Right lobe of liver (tissue), 6 donors: Measurements from ENCODE around the gene NR6A1. TPM values are rescaled to one million over a fixed set of nuclear protein-coding genes. Genes with fewer than 3 reads are reported as not detected.
A peak's percentile ranks its signal among the peaks of the same experiment; 100 is the strongest.

Source experiments
- ATAC-seq, 4 donors: fragments of 200-7000 bp; cut with Tn5 transposase; one replicate each; pipeline ENCODE4 v1.9.1; 2020; ENCODE audit warnings: mild to moderate bottlenecking in 4 of 4, moderate library complexity in 4 of 4
- DNase-seq, 3 donors: peaks; one replicate each; pipeline ENCODE4 v3.0.0-alpha.2; 2020
- H3K27ac ChIP-seq, 3 donors: fragments of 200-600 bp; one replicate each; pipeline ENCODE4 v1.8.0; 2022
- H3K27me3 ChIP-seq, 2 donors: fragments of 200-600 bp; one replicate each; pipeline ENCODE4 v1.8.0; 2022
- H3K36me3 ChIP-seq, 4 donors: fragments of 200-600 bp; sonication (generic) in 1 of 4; one replicate each; pipeline versions ENCODE4 v1.5.1 to v1.8.0; 2017 to 2022; ENCODE audit warnings: control low read depth in 1 of 4
- H3K4me1 ChIP-seq, 4 donors: fragments of 200-600 bp; sonication (generic) in 1 of 4; one replicate each; pipeline versions ENCODE4 v1.5.1 to v1.8.0; 2017 to 2022; ENCODE audit warnings: control low read depth in 1 of 4
- H3K4me3 ChIP-seq, 3 donors: fragments of 200-600 bp; one replicate each; pipeline ENCODE4 v1.8.0; 2022
- H3K9me3 ChIP-seq, 4 donors: fragments of 200-600 bp; sonication (generic) in 1 of 4; one replicate each; pipeline versions ENCODE4 v1.5.1 to v1.8.0; 2017 to 2022; ENCODE audit warnings: control low read depth in 1 of 4
- POLR2A ChIP-seq: fragments of 450-650 bp; IDR thresholded peaks from one replicate; pipeline ENCODE4 v1.6.1; 2017; ENCODE audit warnings: antibody characterized with exemption, mild to moderate bottlenecking
- WGBS: methylation state at CpG from one replicate; pipeline ENCODE4 v1.1.6; 2018; ENCODE audit warnings: low coverage, low lambda C conversion rate; ENCODE audit not compliant: insufficient coverage; ENCODE audit errors: missing lambda C conversion rate; 5-methylcytosine and 5-hydroxymethylcytosine counted together
- intact Hi-C, 2 donors: fragments of 100-400 bp; cut with DNase I; formaldehyde crosslinking; loops; one replicate each; pipeline versions ENCODE4 v1.11.2 to v1.14.1; 2022
- total RNA-seq, 6 experiments: library from RNA; depleted of rRNA in 2 of 6; stranded (reverse); fragments of >200 nt in 2 of 6; fragmentation: NEBNext Ultra II Directional in 3 of 6; extraction: Animal tissue kit (Norgen Biotek cat#: 25700) in 3 of 6; gene quantifications; one replicate each; pipeline versions ENCODE4 v1.1.0 to v1.2.4, GENCODE V29; 2016 to 2023
- TF ChIP-seq, protein P1 (sequence below), 4 donors: fragments of 200-600 bp in 3 of 4; fragments of 450-650 bp in 1 of 4; IDR thresholded peaks; one replicate each; pipeline versions ENCODE4 v1.5.1 to v1.8.0; 2016 to 2022; ENCODE audit warnings: antibody characterized with exemption in 4 of 4, mild to moderate bottlenecking in 2 of 4
- donor health status: DM: no; HTN: yes; CAD: no.
- donor health status: DM: no; HTN: no; CAD: no.
- donor health status: DM: no; HTN: no; CAD: no.
- donor health status: DM: no; HTN: yes; CAD: no.
- donor health status: DM: no; HTN: yes; CAD: no.

The NR6A1 gene
- total RNA-seq, 6 experiments from 2014 or later, result 1.3 to 3.6 (median 1.9) TPM

- no peaks in the 10 kb centered on the region for H3K9me3 ChIP-seq
- H3K4me3 ChIP-seq, result peak overlapping the region in 2 of 3 donors; percentile 17 to 31
- TF ChIP-seq, protein P1, sequence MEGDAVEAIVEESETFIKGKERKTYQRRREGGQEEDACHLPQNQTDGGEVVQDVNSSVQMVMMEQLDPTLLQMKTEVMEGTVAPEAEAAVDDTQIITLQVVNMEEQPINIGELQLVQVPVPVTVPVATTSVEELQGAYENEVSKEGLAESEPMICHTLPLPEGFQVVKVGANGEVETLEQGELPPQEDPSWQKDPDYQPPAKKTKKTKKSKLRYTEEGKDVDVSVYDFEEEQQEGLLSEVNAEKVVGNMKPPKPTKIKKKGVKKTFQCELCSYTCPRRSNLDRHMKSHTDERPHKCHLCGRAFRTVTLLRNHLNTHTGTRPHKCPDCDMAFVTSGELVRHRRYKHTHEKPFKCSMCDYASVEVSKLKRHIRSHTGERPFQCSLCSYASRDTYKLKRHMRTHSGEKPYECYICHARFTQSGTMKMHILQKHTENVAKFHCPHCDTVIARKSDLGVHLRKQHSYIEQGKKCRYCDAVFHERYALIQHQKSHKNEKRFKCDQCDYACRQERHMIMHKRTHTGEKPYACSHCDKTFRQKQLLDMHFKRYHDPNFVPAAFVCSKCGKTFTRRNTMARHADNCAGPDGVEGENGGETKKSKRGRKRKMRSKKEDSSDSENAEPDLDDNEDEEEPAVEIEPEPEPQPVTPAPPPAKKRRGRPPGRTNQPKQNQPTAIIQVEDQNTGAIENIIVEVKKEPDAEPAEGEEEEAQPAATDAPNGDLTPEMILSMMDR (IDR thresholded peaks at IDR 0.05), result no peak
- TF ChIP-seq POLR2A, result no peak
- intact Hi-C loops, result no loop called here
- H3K27ac ChIP-seq, result peak overlapping the region; percentile 2 to 88 (median 62)
- WGBS, result 31% methylated on average over 5 of the region's 5 CpGs
- ATAC-seq (peak; percentile 91 to 95 (median 94)), DNase-seq (peak in 1 of 3 donors; percentile 62)
- no peaks in the 10 kb centered on the region for H3K36me3 ChIP-seq
- peaks cover 0 to 47% (median 15%) of the 10 kb centered on the region in 4 donors for H3K4me1 ChIP-seq
- no peaks in the 10 kb centered on the region for H3K27me3 ChIP-seq
Observed at GRCh38 chr9:124725068-124725452, 46.1 kb downstream of the NR6A1 start.

GRCh38 chr9:124724415-124725067 is 46.6 kb downstream of the NR6A1 start:
- Histone ChIP-seq H3K27me3 (no peaks in the 10 kb centered on the region), H3K4me3 (peak overlapping the region in 2 of 3 donors; percentile 17 to 31), H3K27ac (peak overlapping the region; percentile 2 to 88 (median 62)), H3K4me1 (peaks cover 0 to 47% (median 15%) of the 10 kb centered on the region in 4 donors), H3K36me3 (no peaks in the 10 kb centered on the region), H3K9me3 (no peaks in the 10 kb centered on the region)
- DNase-seq (no peak), ATAC-seq (peak; percentile 74 to 82 (median 78))
- WGBS, result 22% methylated on average over 3 of the region's 3 CpGs
- no peak for TF ChIP-seq POLR2A
- TF ChIP-seq, protein P1 (IDR thresholded peaks at IDR 0.05), result no peak
- intact Hi-C loops, result no loop called here

GRCh38 chr9:124723352-124723751 is 47.8 kb downstream of the NR6A1 start:
- H3K4me3 ChIP-seq, result no peak overlapping the region
- H3K27me3 ChIP-seq, result no peaks in the 10 kb centered on the region
- WGBS, result 88% methylated on average over 2 of the region's 2 CpGs
- ATAC-seq, result no peak
- H3K4me1 ChIP-seq, result peaks cover 0 to 47% (median 15%) of the 10 kb centered on the region in 4 donors
- no peak overlapping the region for H3K27ac ChIP-seq
- no peak for TF ChIP-seq POLR2A
- TF ChIP-seq, protein P1 (IDR thresholded peaks at IDR 0.05), result no peak
- intact Hi-C loops, result no loop called here
- H3K36me3 ChIP-seq, result no peaks in the 10 kb centered on the region
- no peaks in the 10 kb centered on the region for H3K9me3 ChIP-seq
- no peak for DNase-seq

DNA sequence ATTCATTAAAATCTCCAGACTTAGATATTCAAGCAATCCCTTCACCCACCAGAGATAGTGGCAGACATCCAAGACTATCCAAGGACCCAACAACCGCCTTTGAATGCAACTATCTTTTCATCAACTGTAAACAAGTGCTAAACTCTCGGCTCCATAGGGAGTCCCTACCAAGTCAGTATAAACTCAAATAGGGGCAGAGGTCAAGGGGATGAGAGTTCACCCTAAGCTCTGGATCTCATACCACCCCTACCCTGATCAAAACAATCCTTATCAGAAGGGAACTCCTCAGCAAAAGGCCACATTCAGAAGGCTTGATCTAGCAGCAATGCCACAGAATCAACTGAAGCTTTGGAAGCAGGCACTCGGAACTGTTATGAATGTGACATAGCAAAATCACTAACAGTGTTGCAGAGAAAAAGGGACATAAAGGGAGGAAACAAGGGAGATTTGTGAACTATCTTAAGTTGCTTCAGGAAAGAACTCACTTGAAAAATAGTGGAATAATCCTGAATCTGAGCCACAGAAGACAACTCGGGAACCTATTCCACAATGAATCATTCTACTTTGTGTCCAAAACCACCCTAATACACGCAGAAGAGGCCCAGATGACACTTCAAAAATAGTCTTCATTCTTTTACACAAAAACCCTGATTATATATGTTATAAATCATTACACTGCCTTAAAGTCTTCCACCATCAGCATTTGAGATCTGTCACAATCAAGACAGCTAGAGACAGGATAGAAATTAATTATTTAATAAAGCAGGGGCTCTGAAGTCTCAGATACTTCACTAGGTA is 49.8 kb downstream of the NR6A1 start:
- ATAC-seq, result peak; percentile 8 to 60 (median 40)
- 52% methylated on average over 5 of the region's 5 CpGs for WGBS

More for the DNA sequence above, 49.8 kb downstream of the NR6A1 start:
- H3K4me1 ChIP-seq, result peaks cover 0 to 47% (median 15%) of the 10 kb centered on the region in 4 donors
- intact Hi-C loops, result no loop called here
- no peaks in the 10 kb centered on the region for H3K36me3 ChIP-seq
- H3K27ac ChIP-seq, result peak overlapping the region in 1 of 3 donors; percentile 56
- no peak for TF ChIP-seq POLR2A
- TF ChIP-seq, protein P1 (IDR thresholded peaks at IDR 0.05), result no peak
- no peak overlapping the region for H3K4me3 ChIP-seq
- H3K27me3 ChIP-seq, result no peaks in the 10 kb centered on the region
- no peak for DNase-seq
- H3K9me3 ChIP-seq, result no peaks in the 10 kb centered on the region
